HG03378 (cell line): Measurements from ENCODE around the gene RANBP3.
"Not testable (repeated sequence)": the region's sequence is repeated elsewhere in the genome, so short reads cannot be mapped to it uniquely, and the experiment has no call there.

ENCODE experiments used
- ATAC-seq: cut with Tn5 transposase; IDR thresholded peaks from one replicate; pipeline ENCODE4 v1.9.1; 2021; ENCODE audit warnings: mild to moderate bottlenecking, moderate library complexity; ENCODE audit not compliant: unreplicated experiment

The RANBP3 gene

GRCh38 chr19:5891938-5892771 is 85.8 kb downstream of the RANBP3 start:
- no peak for ATAC-seq

GRCh38 chr19:5891572-5891937 is 86.4 kb downstream of the RANBP3 start:
- no peak for ATAC-seq

GRCh38 chr19:5890099-5890498 is 87.8 kb downstream of the RANBP3 start:
- ATAC-seq: no peak

- no peak for ATAC-seq
These were observed 88.5 kb downstream of the RANBP3 start for GRCh38 chr19:5889288-5889971.

GRCh38 chr19:5884065-5884811 is 93.7 kb downstream of the RANBP3 start:
- ATAC-seq: not testable (repeated sequence)

- ATAC-seq: not testable (repeated sequence)
These were observed 94.6 kb downstream of the RANBP3 start for GRCh38 chr19:5883157-5883873.

GRCh38 chr19:5882421-5882968 is 95.4 kb downstream of the RANBP3 start:
- ATAC-seq: no peak

GRCh38 chr19:5881543-5882299 is 96.2 kb downstream of the RANBP3 start:
- ATAC-seq: no peak

- no peak for ATAC-seq
These were observed 97.3 kb downstream of the RANBP3 start for GRCh38 chr19:5880604-5881078.

- ATAC-seq: no peak
These were observed 97.7 kb downstream of the RANBP3 start for GRCh38 chr19:5880196-5880595.

GRCh38 chr19:5877882-5878281 is 100.1 kb downstream of the RANBP3 start:
- no peak for ATAC-seq

GRCh38 chr19:5877427-5877826 is 100.5 kb downstream of the RANBP3 start:
- no peak for ATAC-seq

- not testable (repeated sequence) for ATAC-seq
These were observed 103.4 kb downstream of the RANBP3 start for GRCh38 chr19:5874496-5874895.

GRCh38 chr19:5873617-5874199 is 104.2 kb downstream of the RANBP3 start:
- ATAC-seq: no peak

GRCh38 chr19:5870986-5871394 is 107.0 kb downstream of the RANBP3 start:
- no peak for ATAC-seq

- ATAC-seq: no peak
These were observed 110.5 kb downstream of the RANBP3 start for GRCh38 chr19:5867201-5868136.
